Calu3 (cell line): ENCODE results near the gene NCDN. TPM values are rescaled to one million over a fixed set of nuclear protein-coding genes. Genes with fewer than 3 reads are reported as not detected.

Source experiments
- BruUV-seq: library from RNA; stranded (reverse); fragments of 400-500 nt; replicated peaks from 2 replicates; lab custom pipeline; 2021; lab: Mats Ljungman, UMichigan
- CTCF ChIA-PET: fragments of 300-600 bp; sonication (Branson Sonifier 250); formaldehyde crosslinking; loops from one replicate; lab custom pipeline; 2022; ENCODE audit warnings: antibody characterized with exemption; lab: Charles Lee
- DNase-seq: peaks from one replicate; pipeline ENCODE4 v3.0.0; 2022
- H3K27ac Mint-ChIP-seq: one replicate; pipeline ENCODE4 v1.8.0; 2022; ENCODE audit warnings: mixed read lengths; ENCODE audit not compliant: unreplicated experiment
- H3K27me3 Mint-ChIP-seq: one replicate; pipeline ENCODE4 v1.8.0; 2022; ENCODE audit warnings: mixed read lengths; ENCODE audit not compliant: unreplicated experiment
- H3K36me3 Mint-ChIP-seq: one replicate; pipeline ENCODE4 v1.8.0; 2022; ENCODE audit warnings: mild to moderate bottlenecking, moderate library complexity, mixed read lengths; ENCODE audit not compliant: insufficient read depth, unreplicated experiment
- H3K4me1 Mint-ChIP-seq: one replicate; pipeline ENCODE4 v1.8.0; 2022; ENCODE audit warnings: mild to moderate bottlenecking, low read depth, mixed read lengths; ENCODE audit not compliant: unreplicated experiment
- H3K4me3 Mint-ChIP-seq: one replicate; pipeline ENCODE4 v1.8.0; 2022; ENCODE audit warnings: mild to moderate bottlenecking, low read depth, moderate library complexity, mixed read lengths; ENCODE audit not compliant: unreplicated experiment
- H3K9me3 Mint-ChIP-seq: one replicate; pipeline ENCODE4 v1.8.0; 2022; ENCODE audit warnings: low read depth, mixed read lengths; ENCODE audit not compliant: unreplicated experiment
- CTCF ChIP-seq: fragments of 200-600 bp; IDR thresholded peaks from one replicate; pipeline ENCODE4 v1.8.0; 2022; ENCODE audit warnings: antibody characterized with exemption; ENCODE audit not compliant: unreplicated experiment
- intact Hi-C: fragments of 100-400 bp; cut with micrococcal nuclease; formaldehyde crosslinking; loops from one replicate; pipeline ENCODE4 v1.10.0; 2022; ENCODE audit not compliant: unreplicated experiment
- total RNA-seq: library from RNA; stranded (reverse); gene quantifications from 2 replicates; pipeline ENCODE4 v1.2.3, GENCODE V29; 2022

NCDN gene
- total RNA-seq, 1 experiment from 2014 or later, result 36.0 TPM

- TF ChIP-seq CTCF, result no peak
- intact Hi-C loops, result no loop called here
- Mint-ChIP-seq H3K9me3 (no peaks in the 10 kb centered on the region), H3K27ac (no peak overlapping the region), H3K4me3 (no peak overlapping the region), H3K4me1 (no peaks in the 10 kb centered on the region), H3K36me3 (peaks cover 22% of the 10 kb centered on the region), H3K27me3 (no peaks in the 10 kb centered on the region)
- CTCF ChIA-PET, result no interaction called here
- BruUV-seq, result no TSS peak
- no peak for DNase-seq
Measured at GRCh38 chr1:35600593-35600992, 43.0 kb downstream of the NCDN start.

GRCh38 chr1:35603468-35603867 is 45.9 kb downstream of the NCDN start:
- TF ChIP-seq CTCF, result no peak
- intact Hi-C loops, result no loop called here
- Mint-ChIP-seq H3K9me3 (no peaks in the 10 kb centered on the region), H3K4me3 (no peak overlapping the region), H3K4me1 (no peaks in the 10 kb centered on the region), H3K27ac (no peak overlapping the region), H3K27me3 (no peaks in the 10 kb centered on the region), H3K36me3 (peaks cover 32% of the 10 kb centered on the region)
- DNase-seq, result no peak
- CTCF ChIA-PET, result interaction anchor here (0.6 kb wide), 2 partner anchors 165 to 222 kb away, joined by 4 read pairs; no protein-coding TSS in a partner anchor
- no TSS peak for BruUV-seq

- intact Hi-C loops, result no loop called here
- Mint-ChIP-seq H3K4me3 (no peak overlapping the region), H3K27ac (no peak overlapping the region), H3K4me1 (no peaks in the 10 kb centered on the region), H3K9me3 (no peaks in the 10 kb centered on the region), H3K36me3 (peaks cover 33% of the 10 kb centered on the region), H3K27me3 (no peaks in the 10 kb centered on the region)
- CTCF ChIA-PET, result interaction anchor here (0.6 kb wide), 2 partner anchors 165 to 222 kb away, joined by 4 read pairs; no protein-coding TSS in a partner anchor
- no peak for TF ChIP-seq CTCF
- BruUV-seq, result no TSS peak
- no peak for DNase-seq
Measured at GRCh38 chr1:35603941-35604340, 46.3 kb downstream of the NCDN start.

- peaks cover 36% of the 10 kb centered on the region for H3K36me3 Mint-ChIP-seq
- H3K4me3 Mint-ChIP-seq, result no peak overlapping the region
- no peaks in the 10 kb centered on the region for H3K9me3 Mint-ChIP-seq
- intact Hi-C loops, result no loop called here
- CTCF ChIA-PET, result no interaction called here
- H3K27me3 Mint-ChIP-seq, result no peaks in the 10 kb centered on the region
- no peak for DNase-seq
- TF ChIP-seq CTCF, result no peak
- no peak overlapping the region for H3K27ac Mint-ChIP-seq
- BruUV-seq, result no TSS peak
- no peaks in the 10 kb centered on the region for H3K4me1 Mint-ChIP-seq
Measured at GRCh38 chr1:35605071-35605866, 47.7 kb downstream of the NCDN start.
